Fibroblast of skin of abdomen (primary cell): ENCODE results near the gene GALNT2.

ENCODE experiments used
- DNase-seq: peaks from one replicate; pipeline ENCODE4 v3.0.0-alpha.2; 2013

The GALNT2 gene

DNA sequence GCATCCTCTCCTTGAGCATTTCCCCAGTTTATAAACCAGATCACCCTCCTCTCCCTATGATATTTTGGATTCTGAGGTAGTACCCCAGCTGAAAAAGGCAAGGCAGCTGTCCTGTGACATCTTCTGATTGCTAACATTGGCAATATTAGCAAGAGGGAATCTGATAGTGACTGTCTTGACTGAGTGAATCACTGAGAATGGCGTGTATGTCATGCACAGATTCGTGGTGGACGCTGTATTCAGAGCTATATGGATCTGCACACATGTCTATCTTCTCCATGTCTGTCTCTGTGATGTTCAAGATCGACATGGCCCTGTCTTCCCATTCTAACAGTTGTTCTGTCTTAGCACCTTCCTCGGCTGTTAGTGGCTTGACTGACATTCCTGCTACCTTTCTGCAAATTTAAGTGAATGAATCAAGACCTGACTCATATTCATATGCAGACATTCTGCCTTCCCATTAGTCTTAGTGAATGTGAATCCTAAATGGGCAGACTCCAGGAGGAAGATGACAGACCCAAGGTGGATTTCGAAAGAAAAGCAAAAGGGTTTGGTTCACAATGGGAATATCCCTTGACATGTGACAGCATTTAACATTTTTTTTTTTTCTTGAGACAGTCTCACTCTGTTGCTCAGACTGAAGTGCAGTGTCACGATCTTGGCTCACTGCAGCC, 261.4 kb downstream of the GALNT2 start:
- peak; percentile 9 for DNase-seq

DNA sequence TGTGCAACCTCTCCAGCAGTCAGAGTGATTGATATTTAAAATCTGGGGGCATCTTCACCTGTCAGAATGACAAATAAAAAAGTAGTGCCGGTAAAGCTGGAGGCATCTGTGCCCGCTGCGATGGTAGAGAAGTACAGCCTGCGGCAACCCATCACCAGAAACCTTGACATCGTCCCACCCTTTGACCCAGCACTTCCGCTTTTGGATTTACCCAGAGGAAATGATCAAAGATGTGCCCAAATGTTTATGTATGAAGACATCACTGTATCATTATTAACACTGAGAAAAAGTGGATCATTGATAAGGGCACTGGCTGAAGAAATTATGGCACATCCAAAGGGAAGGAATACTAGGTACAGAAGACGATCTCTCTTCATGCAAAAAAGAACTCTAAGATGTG, 263.1 kb downstream of the GALNT2 start:
- DNase-seq = no peak
